OCI-LY1 (cell line): Measurements from ENCODE around the gene DPP6.

ENCODE experiments used
- CTCF ChIP-seq: fragments of 200-600 bp; sonication (generic), shearing (Covaris generic); IDR thresholded peaks from 2 replicates; pipeline ENCODE4 v1.5.1; 2017; ENCODE audit warnings: mild to moderate bottlenecking, antibody characterized with exemption, low read length, moderate library complexity, mixed read lengths
- EZH2 ChIP-seq: fragments of 200-600 bp; sonication (generic), shearing (Covaris generic); IDR thresholded peaks from 2 replicates; pipeline ENCODE4 v1.8.0; 2017; ENCODE audit warnings: borderline replicate concordance, mixed run types, mild to moderate bottlenecking, antibody characterized with exemption, low read length, moderate library complexity, mixed read lengths

- TF ChIP-seq CTCF (no peak), EZH2 (no peak)
These were observed 657.8 kb downstream of the DPP6 start for GRCh38 chr7:154709840-154710520.
